Fibroblast of upper back skin (primary cell): ENCODE results near the gene BRD9.
"Not testable (repeated sequence)": the region's sequence is repeated elsewhere in the genome, so short reads cannot be mapped to it uniquely, and the experiment has no call there.

Experiments
- DNase-seq: peaks from one replicate; pipeline ENCODE4 v3.0.0-alpha.2; 2013

Gene BRD9

GRCh38 chr5:843371-843770 lies 49.2 kb downstream of the BRD9 start:
- not testable (repeated sequence) for DNase-seq

- not testable (repeated sequence) for DNase-seq
These were observed 50.0 kb downstream of the BRD9 start for GRCh38 chr5:842402-843221.

GRCh38 chr5:841531-842401 lies 50.8 kb downstream of the BRD9 start:
- not testable (repeated sequence) for DNase-seq

- not testable (repeated sequence) for DNase-seq
These were observed 51.6 kb downstream of the BRD9 start for GRCh38 chr5:840974-841435.

GRCh38 chr5:840118-840973 lies 52.3 kb downstream of the BRD9 start:
- not testable (repeated sequence) for DNase-seq

- DNase-seq = not testable (repeated sequence)
These were observed 54.2 kb downstream of the BRD9 start for GRCh38 chr5:838431-838851.

- not testable (repeated sequence) for DNase-seq
These were observed 54.9 kb downstream of the BRD9 start for GRCh38 chr5:837621-838121.

- not testable (repeated sequence) for DNase-seq
These were observed 56.5 kb downstream of the BRD9 start for GRCh38 chr5:835933-836612.

- not testable (repeated sequence) for DNase-seq
These were observed 58.6 kb downstream of the BRD9 start for GRCh38 chr5:834013-834412.

GRCh38 chr5:828194-828593 lies 64.4 kb downstream of the BRD9 start:
- not testable (repeated sequence) for DNase-seq

- not testable (repeated sequence) for DNase-seq
These were observed 67.1 kb downstream of the BRD9 start for GRCh38 chr5:825544-825943.

- DNase-seq = no peak
These were observed 71.1 kb downstream of the BRD9 start for GRCh38 chr5:821504-821903.

GRCh38 chr5:820245-820644 lies 72.4 kb downstream of the BRD9 start:
- no peak for DNase-seq

GRCh38 chr5:819078-819477 lies 73.5 kb downstream of the BRD9 start:
- no peak for DNase-seq

- DNase-seq = no peak
These were observed 76.4 kb downstream of the BRD9 start for GRCh38 chr5:816176-816575.

GRCh38 chr5:815449-815848 lies 77.2 kb downstream of the BRD9 start:
- no peak for DNase-seq
